Lower lobe of right lung (tissue), 2 donors: ENCODE data around the gene GSN. TPM values are rescaled to one million over a fixed set of nuclear protein-coding genes. Genes with fewer than 3 reads are reported as not detected.

Experiments used
- ATAC-seq, 2 donors: fragments of 200-7000 bp; cut with Tn5 transposase; one replicate each; pipeline ENCODE4 v1.9.1; 2020 to 2022; ENCODE audit warnings: mild to moderate bottlenecking in 2 of 2, moderate library complexity in 2 of 2
- DNase-seq: peaks from one replicate; pipeline ENCODE4 v3.0.0-alpha.2; 2020
- H3K27ac ChIP-seq: fragments of 200-600 bp; one replicate; pipeline ENCODE4 v1.8.0; 2022
- H3K27me3 ChIP-seq: fragments of 200-600 bp; one replicate; pipeline ENCODE4 v1.8.0; 2022; ENCODE audit warnings: low read depth
- H3K36me3 ChIP-seq: fragments of 200-600 bp; one replicate; pipeline ENCODE4 v1.8.0; 2022; ENCODE audit warnings: mild to moderate bottlenecking
- H3K4me1 ChIP-seq: fragments of 200-600 bp; one replicate; pipeline ENCODE4 v1.8.0; 2022
- H3K4me3 ChIP-seq: fragments of 200-600 bp; one replicate; pipeline ENCODE4 v1.8.0; 2022; ENCODE audit warnings: mild to moderate bottlenecking
- H3K9me3 ChIP-seq: fragments of 200-600 bp; one replicate; pipeline ENCODE4 v1.8.0; 2022
- intact Hi-C: fragments of 100-400 bp; cut with DNase I; formaldehyde crosslinking; loops from one replicate; pipeline ENCODE4 v1.11.0; 2022
- total RNA-seq: library from RNA; stranded (reverse); fragmentation: NEBNext Ultra II Directional; extraction: Animal tissue kit (Norgen Biotek cat#: 25700); gene quantifications from one replicate; pipeline ENCODE4 v1.2.1, GENCODE V29; 2021
- TF ChIP-seq, protein P1 (sequence below): fragments of 200-600 bp; IDR thresholded peaks from one replicate; pipeline ENCODE4 v1.8.0; 2022; ENCODE audit warnings: antibody characterized with exemption, mild to moderate bottlenecking
- donor health status: DM: no; HTN: yes; CAD: no; lungs with severe emphysema.

Gene GSN
- total RNA-seq, 1 donor from 2014 or later = 388 TPM

DNA sequence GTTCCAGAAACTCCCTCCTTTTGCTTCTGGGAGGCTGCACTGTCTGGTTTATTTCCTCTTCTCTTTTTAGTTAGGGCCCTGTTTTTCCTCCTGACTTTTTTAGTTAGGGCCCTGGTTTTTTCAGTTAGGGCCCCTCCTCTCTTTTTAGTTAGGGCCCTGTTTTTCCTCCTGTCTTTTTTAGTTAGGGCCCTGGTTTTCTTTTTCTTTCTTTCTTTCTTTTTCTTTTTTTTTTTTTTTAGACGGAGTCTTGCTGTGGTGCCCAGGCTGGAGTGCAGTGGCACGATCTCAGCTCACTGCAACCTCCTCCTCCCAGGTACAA, 15.1 kb downstream of the GSN start:
- Histone ChIP-seq H3K36me3 (peaks cover 5% of the 10 kb centered on the region), H3K4me3 (no peak overlapping the region), H3K9me3 (no peaks in the 10 kb centered on the region), H3K27ac (peak overlapping the region; percentile 93), H3K27me3 (no peaks in the 10 kb centered on the region), H3K4me1 (peaks cover 100% of the 10 kb centered on the region)
- TF ChIP-seq, protein P1, sequence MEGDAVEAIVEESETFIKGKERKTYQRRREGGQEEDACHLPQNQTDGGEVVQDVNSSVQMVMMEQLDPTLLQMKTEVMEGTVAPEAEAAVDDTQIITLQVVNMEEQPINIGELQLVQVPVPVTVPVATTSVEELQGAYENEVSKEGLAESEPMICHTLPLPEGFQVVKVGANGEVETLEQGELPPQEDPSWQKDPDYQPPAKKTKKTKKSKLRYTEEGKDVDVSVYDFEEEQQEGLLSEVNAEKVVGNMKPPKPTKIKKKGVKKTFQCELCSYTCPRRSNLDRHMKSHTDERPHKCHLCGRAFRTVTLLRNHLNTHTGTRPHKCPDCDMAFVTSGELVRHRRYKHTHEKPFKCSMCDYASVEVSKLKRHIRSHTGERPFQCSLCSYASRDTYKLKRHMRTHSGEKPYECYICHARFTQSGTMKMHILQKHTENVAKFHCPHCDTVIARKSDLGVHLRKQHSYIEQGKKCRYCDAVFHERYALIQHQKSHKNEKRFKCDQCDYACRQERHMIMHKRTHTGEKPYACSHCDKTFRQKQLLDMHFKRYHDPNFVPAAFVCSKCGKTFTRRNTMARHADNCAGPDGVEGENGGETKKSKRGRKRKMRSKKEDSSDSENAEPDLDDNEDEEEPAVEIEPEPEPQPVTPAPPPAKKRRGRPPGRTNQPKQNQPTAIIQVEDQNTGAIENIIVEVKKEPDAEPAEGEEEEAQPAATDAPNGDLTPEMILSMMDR = no peak
- intact Hi-C loops = no loop called here
- ATAC-seq (no peak), DNase-seq (no peak)

DNA sequence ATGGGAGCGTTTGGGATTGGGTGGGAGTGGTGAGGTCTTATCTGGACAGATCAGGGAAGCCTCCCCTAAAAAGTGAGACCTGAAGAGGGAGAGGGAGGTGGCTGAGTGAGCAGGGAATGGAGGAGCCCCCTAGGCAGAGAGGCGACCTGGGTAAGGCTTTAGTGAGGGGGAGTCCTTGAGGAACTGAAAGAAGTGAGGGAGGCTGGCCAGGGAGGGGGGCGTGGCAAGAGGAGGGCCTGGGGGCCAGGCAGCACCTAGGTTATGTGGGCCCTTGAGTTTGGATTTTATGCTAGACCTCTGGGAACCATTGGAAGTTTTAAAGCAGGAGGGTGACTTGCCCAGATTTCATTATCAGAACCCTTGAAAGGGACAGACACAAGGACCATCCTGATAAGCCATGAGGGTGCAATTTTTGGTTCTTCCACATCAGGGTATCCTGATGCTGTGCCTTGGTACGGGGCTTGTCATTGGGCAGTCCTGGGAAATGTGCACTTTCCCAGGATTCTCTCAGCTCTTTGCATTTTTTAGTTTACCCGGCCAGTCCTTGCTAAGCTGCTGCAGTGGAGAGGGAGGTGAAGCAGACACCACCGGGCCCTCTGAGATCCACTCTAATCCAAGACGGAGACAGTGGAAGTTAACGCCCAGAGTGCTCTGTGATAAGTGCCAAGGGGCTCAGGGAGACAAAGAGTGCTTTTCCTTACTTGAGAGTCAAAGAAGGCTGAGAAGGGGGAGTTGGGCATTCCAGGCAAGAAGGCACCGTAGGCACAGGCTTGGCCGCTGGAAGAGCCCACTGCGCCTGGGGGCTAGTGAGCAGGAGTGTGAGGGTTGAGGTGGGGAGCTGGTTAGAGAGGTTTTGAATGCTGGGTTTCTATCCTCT, 16.1 kb downstream of the GSN start:
- H3K36me3 ChIP-seq = peaks cover 5% of the 10 kb centered on the region
- TF ChIP-seq, protein P1 = no peak
- no peaks in the 10 kb centered on the region for H3K9me3 ChIP-seq
- ATAC-seq = no peak
- intact Hi-C loops = no loop called here
- H3K27me3 ChIP-seq = no peaks in the 10 kb centered on the region
- no peak for DNase-seq
- no peak overlapping the region for H3K4me3 ChIP-seq
- H3K27ac ChIP-seq = peak overlapping the region; percentile 93
- H3K4me1 ChIP-seq = peaks cover 100% of the 10 kb centered on the region

DNA sequence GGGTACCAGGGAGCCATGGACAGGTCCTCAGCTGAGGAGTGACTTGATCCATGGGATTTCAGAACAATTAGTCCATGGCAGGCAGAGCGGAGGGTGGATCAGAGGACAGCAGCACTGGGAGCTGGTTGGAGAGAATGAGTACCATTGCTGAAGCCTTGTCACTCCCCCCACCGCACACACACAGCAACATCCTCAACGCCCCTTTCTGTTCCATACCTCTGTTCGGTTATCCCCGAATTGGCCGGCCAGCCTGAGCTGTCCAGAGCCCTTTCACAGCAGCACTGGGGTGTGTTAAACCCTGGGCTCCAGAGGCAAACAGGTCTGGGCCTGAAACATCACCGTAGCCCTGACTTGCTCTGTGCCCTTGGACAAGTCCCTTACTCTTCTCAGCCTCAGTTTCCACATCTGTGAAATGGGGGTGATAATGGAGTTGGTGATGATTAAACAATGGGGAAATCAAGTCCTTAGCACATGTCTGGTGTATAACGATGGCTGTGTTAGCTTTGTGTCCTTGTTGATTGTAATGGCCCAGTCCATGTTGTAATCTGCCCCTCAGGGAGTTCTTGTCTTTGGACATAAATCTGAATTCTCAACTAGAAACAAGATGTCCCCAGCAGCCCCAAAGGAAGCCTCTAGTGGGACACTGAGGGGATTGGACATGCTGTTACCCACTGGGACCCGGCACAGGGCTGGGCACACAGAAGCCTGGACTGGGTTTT, 16.9 kb downstream of the GSN start:
- H3K36me3 ChIP-seq = peaks cover 5% of the 10 kb centered on the region
- H3K9me3 ChIP-seq = no peaks in the 10 kb centered on the region
- no peaks in the 10 kb centered on the region for H3K27me3 ChIP-seq
- H3K27ac ChIP-seq = peak overlapping the region; percentile 93
- H3K4me3 ChIP-seq = no peak overlapping the region
- intact Hi-C loops = no loop called here
- DNase-seq = no peak
- ATAC-seq = no peak
- peaks cover 100% of the 10 kb centered on the region for H3K4me1 ChIP-seq
- TF ChIP-seq, protein P1 = no peak

DNA sequence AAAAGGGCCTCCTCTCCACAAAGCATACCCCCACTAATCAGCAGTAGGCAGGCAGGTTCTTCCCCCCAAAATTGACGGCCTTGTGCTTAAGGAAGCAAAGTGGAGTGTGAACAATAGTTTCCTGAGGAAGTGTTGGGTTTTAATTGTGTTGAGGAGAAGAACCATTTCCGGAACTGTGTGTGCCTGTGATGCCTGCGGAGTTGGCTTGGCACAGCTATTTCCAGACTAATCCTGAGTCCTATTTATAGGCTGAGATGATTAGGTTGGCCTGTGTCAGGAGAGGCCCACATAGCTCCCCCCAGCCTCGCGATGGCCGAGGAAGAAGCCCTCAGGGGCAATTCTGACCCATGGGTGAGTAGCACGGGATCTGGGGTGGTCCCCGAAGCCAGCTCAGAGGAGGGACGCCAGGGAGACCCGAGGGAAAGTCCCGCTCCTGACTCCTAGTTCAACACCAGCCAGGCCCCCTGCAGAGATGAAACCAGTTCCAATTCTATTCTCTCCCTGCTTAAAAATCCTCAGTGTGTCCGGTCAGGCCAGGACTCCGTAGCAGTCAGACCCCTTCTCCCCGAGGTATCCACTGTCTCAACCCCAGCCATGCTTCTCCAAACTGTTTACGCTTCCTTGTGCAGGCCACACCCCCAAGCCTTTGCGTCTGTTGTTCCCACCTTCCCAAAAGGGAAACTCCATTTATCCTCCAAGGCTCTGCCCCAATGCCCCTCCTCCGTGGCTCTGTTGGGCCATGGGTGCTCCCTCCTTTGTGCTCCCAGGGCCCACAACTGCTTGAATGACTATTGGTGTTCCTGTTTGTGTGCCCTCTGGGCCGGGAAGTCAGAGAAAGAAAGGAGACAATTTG, 18.1 kb downstream of the GSN start:
- ATAC-seq = peak; percentile 10 to 18

DNA sequence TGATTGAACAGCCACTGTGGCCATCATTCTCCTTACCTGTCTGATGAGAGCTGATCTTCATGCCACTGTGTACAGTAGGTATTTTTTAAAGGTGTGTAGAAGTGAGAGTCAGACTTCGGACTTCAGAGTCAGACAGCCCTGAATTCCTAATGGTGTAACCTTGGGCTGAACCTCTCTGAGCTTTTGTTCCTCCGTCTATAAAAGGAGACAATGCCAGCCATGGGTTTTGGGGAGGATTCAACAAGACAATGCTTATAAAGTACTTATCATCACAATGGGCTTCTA, 18.7 kb downstream of the GSN start:
- peaks cover 5% of the 10 kb centered on the region for H3K36me3 ChIP-seq
- intact Hi-C loops = no loop called here
- no peaks in the 10 kb centered on the region for H3K27me3 ChIP-seq
- H3K27ac ChIP-seq = peak overlapping the region; percentile 93
- H3K4me3 ChIP-seq = peak overlapping the region; percentile 30
- TF ChIP-seq, protein P1 = no peak
- ATAC-seq (no peak), DNase-seq (no peak)
- no peaks in the 10 kb centered on the region for H3K9me3 ChIP-seq
- peaks cover 85% of the 10 kb centered on the region for H3K4me1 ChIP-seq

More for the DNA sequence above, 18.1 kb downstream of the GSN start:
- Histone ChIP-seq H3K4me1 (peaks cover 91% of the 10 kb centered on the region), H3K36me3 (peaks cover 5% of the 10 kb centered on the region), H3K9me3 (no peaks in the 10 kb centered on the region), H3K27ac (peak overlapping the region; percentile 93), H3K27me3 (no peaks in the 10 kb centered on the region), H3K4me3 (peak overlapping the region; percentile 30)
- peak; percentile 67 for DNase-seq
- TF ChIP-seq, protein P1 = no peak
- intact Hi-C loops = no loop called here
